Measurements from ENCODE around the gene BZW2.

Gene BZW2

GRCh38 chr7:16728811-16729210, 82.8 kb downstream of the BZW2 start:
- no peak for TF ChIP-seq CTCF (IDR thresholded peaks at IDR 0.05; ENCODE audit: low read depth, low read length, missing control alignments)
- in situ Hi-C loops (cut with HindIII; ENCODE audit: low sequenced_read_pairs) = no loop called here
- DNase-seq (ENCODE audit: low read depth) = no peak
- no peak overlapping the region for H3K4me3 ChIP-seq (ENCODE audit: low read depth, low read length)

- in situ Hi-C loops (cut with HindIII; ENCODE audit: low sequenced_read_pairs) = no loop called here
- no peak for TF ChIP-seq CTCF (IDR thresholded peaks at IDR 0.05; ENCODE audit: low read depth, low read length, missing control alignments)
- no peak overlapping the region for H3K4me3 ChIP-seq (ENCODE audit: low read depth, low read length)
- no peak for DNase-seq (ENCODE audit: low read depth)
These were observed 83.6 kb downstream of the BZW2 start for GRCh38 chr7:16729541-16729940.

GRCh38 chr7:16730937-16731336, 85.0 kb downstream of the BZW2 start:
- no peak overlapping the region for H3K4me3 ChIP-seq (ENCODE audit: low read depth, low read length)
- no peak for TF ChIP-seq CTCF (IDR thresholded peaks at IDR 0.05; ENCODE audit: low read depth, low read length, missing control alignments)
- in situ Hi-C loops (cut with HindIII; ENCODE audit: low sequenced_read_pairs) = no loop called here
- DNase-seq (ENCODE audit: low read depth) = no peak

- TF ChIP-seq CTCF (IDR thresholded peaks at IDR 0.05; ENCODE audit: low read depth, low read length, missing control alignments) = no peak
- no peak overlapping the region for H3K4me3 ChIP-seq (ENCODE audit: low read depth, low read length)
- DNase-seq (ENCODE audit: low read depth) = no peak
- in situ Hi-C loops (cut with HindIII; ENCODE audit: low sequenced_read_pairs) = no loop called here
These were observed 86.8 kb downstream of the BZW2 start for GRCh38 chr7:16732828-16733227.

- no peak overlapping the region for H3K4me3 ChIP-seq (ENCODE audit: low read depth, low read length)
- in situ Hi-C loops (cut with HindIII; ENCODE audit: low sequenced_read_pairs) = no loop called here
- no peak for DNase-seq (ENCODE audit: low read depth)
- TF ChIP-seq CTCF (IDR thresholded peaks at IDR 0.05; ENCODE audit: low read depth, low read length, missing control alignments) = no peak
These were observed 88.3 kb downstream of the BZW2 start for GRCh38 chr7:16734148-16734726.

GRCh38 chr7:16735020-16735419, 89.0 kb downstream of the BZW2 start:
- in situ Hi-C loops (cut with HindIII; ENCODE audit: low sequenced_read_pairs) = no loop called here
- no peak for TF ChIP-seq CTCF (IDR thresholded peaks at IDR 0.05; ENCODE audit: low read depth, low read length, missing control alignments)
- no peak for DNase-seq (ENCODE audit: low read depth)
- H3K4me3 ChIP-seq (ENCODE audit: low read depth, low read length) = no peak overlapping the region

Data from astrocyte of the cerebellum (primary cell).